ENCODE measurements around the gene SUSD4. TPM values are rescaled to one million over a fixed set of nuclear protein-coding genes. Genes with fewer than 3 reads are reported as not detected.

Gene SUSD4
- total RNA-seq, 1 donor from 2014 or later = 3.5 TPM

DNA sequence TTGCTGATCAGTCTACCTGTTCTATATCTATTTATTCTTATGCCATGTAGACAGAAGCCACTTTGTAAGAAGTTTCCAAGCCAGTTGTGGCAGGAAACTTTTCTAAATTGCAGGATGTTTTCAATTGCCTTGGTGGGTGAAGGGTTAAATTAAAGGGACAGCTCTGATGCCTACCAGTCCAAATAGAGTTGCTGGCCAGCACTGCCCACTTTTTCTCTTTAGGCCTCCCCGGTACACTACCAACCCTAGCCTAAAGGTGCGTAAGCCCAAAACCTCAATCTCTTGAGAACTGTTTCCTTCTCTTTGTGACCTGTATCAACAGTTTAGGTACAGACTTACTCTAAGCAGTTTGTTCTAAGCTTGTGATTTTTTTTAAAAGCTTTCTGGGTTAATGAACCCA is 15.5 kb downstream of the SUSD4 start:
- Mint-ChIP-seq H3K9me3 (no peaks in the 10 kb centered on the region), H3K27ac (no peak overlapping the region), H3K4me1 (peaks cover 13% of the 10 kb centered on the region), H3K27me3 (ENCODE audit: insufficient read depth, low read depth) (peaks cover 8% of the 10 kb centered on the region), H3K4me3 (no peak overlapping the region), H3K36me3 (no peaks in the 10 kb centered on the region)
- H3F3A ChIP-seq (ENCODE audit: low read depth) = no peaks in the 10 kb centered on the region
- no peak overlapping the region for H3K4me3 ChIP-seq
- no peak overlapping the region for H2AFZ ChIP-seq (replicated peaks)
- H3K9me3 ChIP-seq (ENCODE audit: low read depth) = no peaks in the 10 kb centered on the region
- no peak overlapping the region for H3K9ac ChIP-seq
- H3K79me2 ChIP-seq (ENCODE audit: low read depth) = no peaks in the 10 kb centered on the region
- no peak overlapping the region for H3K27ac ChIP-seq
- no peak overlapping the region for H3K4me2 ChIP-seq
- peaks cover 17% of the 10 kb centered on the region for H3K4me1 ChIP-seq
- no peaks in the 10 kb centered on the region for H3K27me3 ChIP-seq
- no peaks in the 10 kb centered on the region for H4K20me1 ChIP-seq (ENCODE audit: low read depth)
- H3K36me3 ChIP-seq = no peaks in the 10 kb centered on the region
- peak; percentile 33 for DNase-seq (ENCODE audit: low spot score)
- TF ChIP-seq EZH2phosphoT487 (IDR thresholded peaks at IDR 0.05) = no peak
- TF ChIP-seq CTCF (IDR thresholded peaks at IDR 0.05) = no peak
- TF ChIP-seq EZH2 (IDR thresholded peaks at IDR 0.05) = no peak

GRCh38 chr1:223347583-223347982 is 16.4 kb downstream of the SUSD4 start:
- Mint-ChIP-seq H3K9me3 (no peaks in the 10 kb centered on the region), H3K4me1 (peaks cover 6% of the 10 kb centered on the region), H3K27me3 (ENCODE audit: insufficient read depth, low read depth) (peaks cover 6% of the 10 kb centered on the region), H3K4me3 (no peak overlapping the region), H3K36me3 (no peaks in the 10 kb centered on the region), H3K27ac (no peak overlapping the region)
- Histone ChIP-seq H3K9me3 (ENCODE audit: low read depth) (no peaks in the 10 kb centered on the region), H3K27ac (no peak overlapping the region), H3K36me3 (no peaks in the 10 kb centered on the region), H2AFZ (replicated peaks) (no peak overlapping the region), H3F3A (ENCODE audit: low read depth) (no peaks in the 10 kb centered on the region), H3K4me1 (peaks cover 9% of the 10 kb centered on the region), H3K9ac (no peak overlapping the region), H3K4me3 (no peak overlapping the region), H3K79me2 (ENCODE audit: low read depth) (no peaks in the 10 kb centered on the region), H3K27me3 (no peaks in the 10 kb centered on the region), H4K20me1 (ENCODE audit: low read depth) (no peaks in the 10 kb centered on the region), H3K4me2 (no peak overlapping the region)
- TF ChIP-seq EZH2phosphoT487 (IDR thresholded peaks at IDR 0.05) (no peak), EZH2 (IDR thresholded peaks at IDR 0.05) (no peak), CTCF (IDR thresholded peaks at IDR 0.05) (no peak)
- no peak for DNase-seq (ENCODE audit: low spot score)

- peaks cover 6% of the 10 kb centered on the region for H3K27me3 Mint-ChIP-seq (ENCODE audit: insufficient read depth, low read depth)
- Histone ChIP-seq H3K4me2 (no peak overlapping the region), H4K20me1 (ENCODE audit: low read depth) (no peaks in the 10 kb centered on the region), H3K27me3 (no peaks in the 10 kb centered on the region), H3K4me3 (no peak overlapping the region), H3F3A (ENCODE audit: low read depth) (no peaks in the 10 kb centered on the region), H2AFZ (replicated peaks) (no peak overlapping the region), H3K27ac (no peak overlapping the region), H3K9ac (no peak overlapping the region), H3K36me3 (no peaks in the 10 kb centered on the region), H3K4me1 (peaks cover 4% of the 10 kb centered on the region), H3K79me2 (ENCODE audit: low read depth) (no peaks in the 10 kb centered on the region), H3K9me3 (ENCODE audit: low read depth) (no peaks in the 10 kb centered on the region)
- no peaks in the 10 kb centered on the region for H3K36me3 Mint-ChIP-seq
- H3K4me1 Mint-ChIP-seq = no peaks in the 10 kb centered on the region
- TF ChIP-seq EZH2 (IDR thresholded peaks at IDR 0.05) (no peak), EZH2phosphoT487 (IDR thresholded peaks at IDR 0.05) (no peak), CTCF (IDR thresholded peaks at IDR 0.05) (no peak)
- DNase-seq (ENCODE audit: low spot score) = no peak
- no peak overlapping the region for H3K27ac Mint-ChIP-seq
- H3K9me3 Mint-ChIP-seq = no peaks in the 10 kb centered on the region
- H3K4me3 Mint-ChIP-seq = no peak overlapping the region
Observed at GRCh38 chr1:223346311-223346710, 17.7 kb downstream of the SUSD4 start.
